ENCODE results near the gene MBOAT1. TPM values are rescaled to one million over a fixed set of nuclear protein-coding genes. Genes with fewer than 3 reads are reported as not detected.
A peak's percentile ranks its signal among the peaks of the same experiment; 100 is the strongest.
"Not testable (repeated sequence)": the region's sequence is repeated elsewhere in the genome, so short reads cannot be mapped to it uniquely, and the experiment has no call there.

MBOAT1 gene
- total RNA-seq, 1 donor from 2014 or later = 6.3 TPM

GRCh38 chr6:20169119-20169557 lies 43.1 kb downstream of the MBOAT1 start:
- ATAC-seq = no peak

GRCh38 chr6:20168690-20169089 lies 43.6 kb downstream of the MBOAT1 start:
- no peak for ATAC-seq

DNA sequence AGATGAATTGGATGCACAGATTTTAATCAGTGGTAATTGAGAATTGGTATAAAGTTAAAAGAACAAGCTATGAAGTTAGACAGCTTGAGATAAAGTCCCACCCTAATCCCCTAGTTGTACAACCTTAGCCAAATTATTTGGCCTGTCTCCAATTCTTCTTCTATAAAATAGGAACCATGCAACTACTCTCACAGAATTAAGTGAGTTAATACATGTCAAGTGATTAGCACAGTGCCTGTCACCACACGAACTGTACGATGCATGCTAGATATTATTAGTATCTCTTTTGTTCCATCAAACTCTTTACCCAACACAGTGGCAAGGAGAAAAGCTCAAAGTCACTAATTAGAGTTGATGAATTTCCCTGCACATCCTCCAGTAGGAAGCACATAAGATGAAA lies 44.7 kb downstream of the MBOAT1 start:
- ATAC-seq = no peak

- ATAC-seq = no peak
These were observed 46.1 kb downstream of the MBOAT1 start for GRCh38 chr6:20166210-20166609.

GRCh38 chr6:20162515-20162914 lies 49.8 kb downstream of the MBOAT1 start:
- no peak for ATAC-seq

DNA sequence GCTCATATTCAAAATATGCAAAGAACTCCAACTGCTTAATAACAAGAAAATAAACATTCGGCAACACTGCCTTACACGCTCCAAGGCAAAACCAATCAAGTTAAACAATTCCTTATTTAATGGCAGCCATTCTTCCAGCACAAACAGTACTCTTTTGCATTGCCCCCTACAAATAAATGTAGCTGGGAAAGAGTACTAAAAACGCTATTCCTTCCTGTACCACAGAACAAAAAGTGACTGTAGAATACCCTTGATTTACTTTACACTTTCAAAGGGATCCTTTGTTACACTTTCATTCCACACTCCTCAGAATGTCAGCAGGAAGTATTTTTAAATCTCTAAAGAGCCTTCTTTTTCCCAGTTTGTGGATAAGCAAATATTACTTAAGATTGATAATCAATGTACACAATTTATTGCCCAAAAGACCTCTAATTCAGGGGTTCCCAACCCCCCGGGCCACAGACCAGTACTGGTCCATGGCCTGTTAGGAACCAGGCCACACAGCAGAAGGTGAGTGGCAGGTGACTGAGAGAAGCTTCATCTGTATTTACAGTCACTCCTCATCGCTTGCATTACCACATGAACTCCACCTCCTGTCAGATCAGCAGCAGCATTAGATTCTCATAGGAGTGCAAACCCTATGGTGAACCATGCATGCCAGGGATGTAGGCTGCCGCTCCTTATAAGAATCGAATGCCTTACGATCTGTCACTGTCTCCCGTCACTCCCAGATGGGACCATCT lies 51.6 kb downstream of the MBOAT1 start:
- ATAC-seq = no peak

- no peak for ATAC-seq
These were observed 52.3 kb downstream of the MBOAT1 start for GRCh38 chr6:20159781-20160540.

GRCh38 chr6:20159098-20159497 lies 53.2 kb downstream of the MBOAT1 start:
- no peak for ATAC-seq

DNA sequence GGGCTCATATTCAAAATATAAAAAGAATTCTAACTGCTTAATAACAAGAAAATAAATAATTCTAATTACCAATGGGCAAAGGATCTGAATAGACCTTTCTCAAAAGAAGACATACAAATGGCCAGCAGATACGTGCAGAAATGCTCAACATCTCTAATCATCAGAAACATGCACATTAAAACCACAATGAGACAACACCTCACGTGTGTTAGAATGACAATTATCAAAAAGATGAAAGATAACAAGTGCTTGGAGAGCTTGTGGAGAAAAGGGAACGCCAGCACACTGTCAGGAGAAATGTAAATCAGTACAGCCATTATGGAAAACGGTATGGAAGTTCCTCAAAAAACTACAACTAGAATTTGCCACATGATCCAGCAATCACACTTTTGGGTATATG lies 53.6 kb downstream of the MBOAT1 start:
- ATAC-seq = no peak

GRCh38 chr6:20156824-20157223 lies 55.4 kb downstream of the MBOAT1 start:
- no peak for ATAC-seq

GRCh38 chr6:20154753-20155152 lies 57.5 kb downstream of the MBOAT1 start:
- no peak for ATAC-seq

GRCh38 chr6:20153194-20153593 lies 59.1 kb downstream of the MBOAT1 start:
- ATAC-seq = no peak

- ATAC-seq = no peak
These were observed 63.8 kb downstream of the MBOAT1 start for GRCh38 chr6:20148433-20148832.

DNA sequence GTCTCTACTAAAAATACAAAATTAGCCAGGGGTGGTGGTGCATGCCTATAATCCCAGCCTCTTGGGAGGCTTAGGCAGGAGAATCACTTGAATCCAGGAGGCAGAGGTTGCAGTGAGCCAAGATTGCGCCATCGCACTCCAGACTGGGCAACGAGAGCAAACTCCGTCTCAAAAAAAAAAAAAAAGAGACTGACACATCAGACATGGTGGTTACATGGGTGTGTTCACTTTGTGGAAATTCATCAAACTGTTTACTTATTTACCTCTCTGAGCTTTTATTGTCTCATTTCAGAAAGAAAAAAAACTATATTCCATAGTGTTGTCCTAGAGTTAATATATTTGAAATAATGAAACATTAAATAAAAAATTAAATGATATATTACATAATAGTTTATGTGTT lies 64.8 kb downstream of the MBOAT1 start:
- ATAC-seq = no peak

DNA sequence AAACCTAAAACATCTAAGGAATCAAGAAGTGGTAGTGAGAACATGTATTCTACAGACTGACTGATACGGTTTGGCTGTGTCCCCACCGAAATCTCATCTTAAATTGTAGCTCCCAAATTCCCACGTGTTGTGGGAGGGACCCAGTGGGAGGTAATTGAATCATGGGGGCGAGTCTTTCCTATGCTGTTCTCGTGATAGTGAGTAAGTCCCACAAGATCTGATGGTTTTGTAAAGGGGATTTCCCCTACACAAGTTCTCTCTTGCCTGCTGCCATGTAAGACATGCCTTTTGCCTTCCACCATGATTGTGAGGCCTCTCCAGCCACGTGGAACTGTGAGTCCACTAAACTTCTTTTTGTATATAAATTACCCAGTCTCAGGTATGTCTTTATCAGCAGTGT lies 65.4 kb downstream of the MBOAT1 start:
- ATAC-seq = not testable (repeated sequence)

DNA sequence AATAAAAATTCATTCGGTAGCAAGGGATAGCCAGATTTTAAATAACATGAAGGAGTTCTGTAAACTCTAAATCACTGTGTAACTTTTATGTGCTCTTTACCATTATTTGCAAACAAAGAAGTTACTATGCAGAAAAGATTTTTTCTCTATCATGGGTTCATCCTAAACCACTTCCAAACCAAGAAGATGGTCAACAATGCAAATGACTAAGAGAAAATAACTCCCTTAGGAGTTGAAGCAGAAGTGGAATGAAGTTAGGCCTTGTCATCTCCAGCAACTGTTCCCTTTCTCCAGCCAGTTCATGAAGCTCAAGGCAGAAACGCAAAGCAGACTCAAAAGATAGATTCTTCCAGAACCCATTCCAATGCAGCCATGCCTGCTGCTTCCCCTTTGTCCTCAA lies 66.0 kb downstream of the MBOAT1 start:
- no peak for ATAC-seq

DNA sequence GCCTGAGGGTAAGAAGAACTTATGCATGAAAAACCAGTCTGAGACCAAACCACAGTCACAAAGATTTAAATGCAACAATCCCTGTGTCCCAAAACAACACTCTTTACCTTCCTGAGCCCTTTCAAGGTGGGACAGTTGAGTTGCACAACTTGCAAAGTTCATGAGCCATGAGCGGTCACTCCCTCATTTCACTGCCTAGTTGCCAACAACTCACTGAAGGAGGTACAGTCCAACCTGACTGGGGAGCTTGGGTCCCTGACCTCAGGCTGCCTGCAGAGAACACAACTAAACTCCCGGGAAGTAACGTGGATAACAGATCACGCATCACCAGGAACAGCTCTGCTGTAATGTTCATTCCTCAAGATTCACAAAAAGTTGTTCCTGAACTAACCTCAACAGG lies 69.4 kb downstream of the MBOAT1 start:
- ATAC-seq = peak; percentile 85

GRCh38 chr6:20141931-20142330 lies 70.3 kb downstream of the MBOAT1 start:
- ATAC-seq = no peak

DNA sequence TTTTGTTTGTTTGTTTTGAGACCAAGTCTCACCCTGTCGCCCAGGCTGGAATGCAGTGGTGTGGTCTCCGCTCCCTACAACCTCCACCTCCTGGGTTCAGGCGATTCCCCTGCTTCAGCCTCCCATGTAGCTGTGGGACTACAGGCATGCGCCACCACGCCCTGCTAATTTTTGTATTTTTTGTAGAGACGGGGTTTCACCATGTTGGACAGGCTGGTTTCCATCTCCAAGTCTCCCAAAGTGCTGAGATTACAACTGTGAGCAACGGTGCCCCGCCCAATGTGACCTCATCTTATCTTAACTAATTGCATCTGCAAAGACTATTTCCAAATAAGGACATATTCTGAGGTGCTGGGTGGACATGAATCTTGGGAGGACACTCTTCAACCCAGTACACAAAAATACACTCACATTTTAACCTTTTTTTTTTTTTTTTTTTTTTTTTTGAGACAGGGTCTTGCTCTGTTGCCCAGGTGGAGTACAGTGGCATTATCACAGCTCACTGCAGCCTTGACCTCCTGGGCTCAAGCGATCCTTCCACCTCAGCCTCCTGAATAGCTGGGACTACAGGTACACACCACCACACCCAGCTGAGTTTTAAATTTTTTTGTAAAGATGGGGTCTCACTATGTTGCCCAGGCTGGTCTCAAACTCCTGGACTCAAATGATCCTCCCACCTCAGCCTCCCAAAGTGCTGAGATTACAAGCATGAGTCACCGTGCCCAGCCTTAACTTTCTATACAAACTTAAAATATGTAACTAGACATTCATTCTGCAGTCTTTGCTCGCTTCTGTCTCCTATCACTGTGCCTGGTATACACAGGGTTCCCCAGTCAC lies 72.9 kb downstream of the MBOAT1 start:
- not testable (repeated sequence) for ATAC-seq

DNA sequence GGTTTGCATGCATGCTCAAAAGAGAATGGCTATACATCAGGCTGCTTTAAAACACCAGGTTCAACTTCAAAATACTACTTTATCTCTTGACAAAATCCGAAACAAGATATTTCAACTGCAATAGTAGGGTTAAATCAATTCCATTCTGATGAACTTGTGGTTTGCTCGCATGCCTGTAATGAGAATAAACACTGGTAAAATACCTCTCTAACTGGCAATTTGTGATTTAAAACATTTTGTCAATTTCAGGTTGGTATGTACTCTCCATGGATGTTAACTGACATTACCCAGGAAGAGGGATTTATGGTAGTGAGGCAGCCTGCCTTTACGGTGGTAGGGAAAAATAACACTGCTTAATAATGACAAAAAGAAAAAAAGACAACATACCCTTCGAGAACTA lies 74.4 kb downstream of the MBOAT1 start:
- no peak for ATAC-seq

DNA sequence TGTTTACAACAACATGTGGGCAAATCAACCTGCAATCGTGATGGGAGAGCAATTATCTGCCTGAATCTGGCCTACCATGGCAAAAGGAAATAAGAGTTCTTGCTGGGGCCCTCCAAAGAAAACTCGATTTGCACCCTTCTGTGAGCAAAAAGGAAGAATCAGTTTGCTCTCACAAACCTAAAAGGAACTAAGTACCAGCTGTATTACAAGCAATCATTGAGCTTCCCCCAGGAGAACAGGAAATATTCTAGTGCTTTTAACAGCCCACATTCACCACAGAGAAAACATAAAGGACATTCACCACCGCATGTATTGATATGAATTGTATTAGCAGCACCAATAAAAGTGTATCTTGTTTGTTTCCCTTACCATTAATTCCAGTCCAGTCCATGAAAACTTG lies 75.0 kb downstream of the MBOAT1 start:
- ATAC-seq = no peak

GRCh38 chr6:20135677-20136268 lies 76.5 kb downstream of the MBOAT1 start:
- no peak for ATAC-seq

GRCh38 chr6:20134613-20135012 lies 77.7 kb downstream of the MBOAT1 start:
- no peak for ATAC-seq

Measured in esophagus mucosa (tissue), 1 donor.